Frontal cortex (tissue), 4 donors: Measurements from ENCODE around the gene MACF1. TPM values are rescaled to one million over a fixed set of nuclear protein-coding genes. Genes with fewer than 3 reads are reported as not detected.

Experiments used
- DNase-seq, 2 donors: peaks; one replicate each; pipeline ENCODE4 v3.0.0; 2012; ENCODE audit warnings: low spot score in 2 of 2
- FAIRE-seq: peaks from 2 replicates; lab custom pipeline; 2012; peaks lifted over from hg19 to GRCh38; lab: Jason Lieb, UNC
- total RNA-seq: library from RNA; depleted of rRNA; stranded (reverse); fragments of >200 nt; gene quantifications from one replicate; pipeline ENCODE4 v1.2.3, GENCODE V29; 2014
- donor health status: control.
- donor health status: control.
- donor health status: control.

The MACF1 gene
- total RNA-seq, 1 donor from 2014 or later: 306 TPM

- DNase-seq (peak in 1 of 2 donors; percentile 19), FAIRE-seq (no peak)
These were observed 127.8 kb downstream of the MACF1 start for GRCh38 chr1:39332291-39332690.

- DNase-seq (no peak), FAIRE-seq (no peak)
These were observed 128.3 kb downstream of the MACF1 start for GRCh38 chr1:39332828-39333227.

- DNase-seq (no peak), FAIRE-seq (no peak)
These were observed 128.8 kb downstream of the MACF1 start for GRCh38 chr1:39333296-39333695.

- FAIRE-seq (no peak), DNase-seq (no peak)
These were observed 130.7 kb downstream of the MACF1 start for GRCh38 chr1:39335216-39335615.

GRCh38 chr1:39337067-39337466, 132.6 kb downstream of the MACF1 start:
- FAIRE-seq: no peak
- DNase-seq: no peak

GRCh38 chr1:39342776-39343175, 138.3 kb downstream of the MACF1 start:
- no peak for FAIRE-seq
- no peak for DNase-seq

GRCh38 chr1:39344394-39345154, 140.1 kb downstream of the MACF1 start:
- no peak for FAIRE-seq
- DNase-seq: no peak

- FAIRE-seq (no peak), DNase-seq (no peak)
These were observed 142.4 kb downstream of the MACF1 start for GRCh38 chr1:39346872-39347271.

GRCh38 chr1:39348278-39348677, 143.8 kb downstream of the MACF1 start:
- FAIRE-seq (no peak), DNase-seq (no peak)

- DNase-seq (no peak), FAIRE-seq (no peak)
These were observed 148.4 kb downstream of the MACF1 start for GRCh38 chr1:39352881-39353280.

GRCh38 chr1:39354572-39354971, 150.1 kb downstream of the MACF1 start:
- DNase-seq: no peak
- no peak for FAIRE-seq

GRCh38 chr1:39358491-39358890, 154.0 kb downstream of the MACF1 start:
- DNase-seq (no peak), FAIRE-seq (no peak)

- no peak for FAIRE-seq
- DNase-seq: no peak
These were observed 154.6 kb downstream of the MACF1 start for GRCh38 chr1:39359028-39359570.

GRCh38 chr1:39360731-39361130, 156.2 kb downstream of the MACF1 start:
- no peak for FAIRE-seq

GRCh38 chr1:39361446-39361845, 157.0 kb downstream of the MACF1 start:
- FAIRE-seq (no peak), DNase-seq (no peak)

More at GRCh38 chr1:39360731-39361130, 156.2 kb downstream of the MACF1 start:
- DNase-seq: no peak

GRCh38 chr1:39363267-39363666, 158.8 kb downstream of the MACF1 start:
- no peak for DNase-seq
- no peak for FAIRE-seq

GRCh38 chr1:39368045-39368444, 163.6 kb downstream of the MACF1 start:
- FAIRE-seq (no peak), DNase-seq (no peak)

GRCh38 chr1:39369565-39369964, 165.1 kb downstream of the MACF1 start:
- DNase-seq (no peak), FAIRE-seq (no peak)

GRCh38 chr1:39370602-39371001, 166.1 kb downstream of the MACF1 start:
- DNase-seq (no peak), FAIRE-seq (no peak)

GRCh38 chr1:39372105-39372504, 167.6 kb downstream of the MACF1 start:
- no peak for DNase-seq
- FAIRE-seq: no peak

GRCh38 chr1:39376656-39377055, 172.2 kb downstream of the MACF1 start:
- FAIRE-seq (no peak), DNase-seq (no peak)

GRCh38 chr1:39378377-39378776, 173.9 kb downstream of the MACF1 start:
- FAIRE-seq: no peak
- no peak for DNase-seq
